Hematopoietic multipotent progenitor cell treated with erythropoietin and hydrocortisone succinate and interleukin-3 and kit ligand, for 15 days (in vitro differentiated cells): Measurements from ENCODE around the gene FAM240A.
"Not testable (repeated sequence)": the region's sequence is repeated elsewhere in the genome, so short reads cannot be mapped to it uniquely, and the experiment has no call there.

Experiments used
- DNase-seq: peaks from one replicate; pipeline ENCODE4 v3.0.0-alpha.2; 2015; ENCODE audit warnings: low spot score

FAM240A gene

DNA sequence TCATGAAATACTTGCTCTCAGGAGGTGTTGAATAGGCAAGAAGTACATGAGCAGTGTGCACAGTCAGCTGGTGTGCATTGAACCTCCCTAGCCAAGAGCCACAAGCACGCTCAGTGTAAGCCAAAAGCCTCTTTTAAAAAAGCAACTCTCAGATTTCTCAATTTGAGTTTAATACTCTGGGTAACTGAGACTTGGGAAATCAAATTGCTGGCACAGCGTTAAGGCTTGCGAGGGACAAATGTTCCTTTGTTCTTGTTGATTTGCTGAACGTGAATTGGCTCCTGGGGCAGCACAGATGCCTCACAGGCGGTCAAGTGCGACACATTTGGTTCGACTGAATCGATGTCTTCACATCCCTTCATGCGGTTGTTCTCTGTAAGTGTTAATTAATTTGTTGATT lies at the start of gene FAM240A:
FAM240A (plus strand) TSS at position 202 of the 400 bp plus-strand sequence; CDS start at position 361, 159 bp downstream.
- no peak for DNase-seq

DNA sequence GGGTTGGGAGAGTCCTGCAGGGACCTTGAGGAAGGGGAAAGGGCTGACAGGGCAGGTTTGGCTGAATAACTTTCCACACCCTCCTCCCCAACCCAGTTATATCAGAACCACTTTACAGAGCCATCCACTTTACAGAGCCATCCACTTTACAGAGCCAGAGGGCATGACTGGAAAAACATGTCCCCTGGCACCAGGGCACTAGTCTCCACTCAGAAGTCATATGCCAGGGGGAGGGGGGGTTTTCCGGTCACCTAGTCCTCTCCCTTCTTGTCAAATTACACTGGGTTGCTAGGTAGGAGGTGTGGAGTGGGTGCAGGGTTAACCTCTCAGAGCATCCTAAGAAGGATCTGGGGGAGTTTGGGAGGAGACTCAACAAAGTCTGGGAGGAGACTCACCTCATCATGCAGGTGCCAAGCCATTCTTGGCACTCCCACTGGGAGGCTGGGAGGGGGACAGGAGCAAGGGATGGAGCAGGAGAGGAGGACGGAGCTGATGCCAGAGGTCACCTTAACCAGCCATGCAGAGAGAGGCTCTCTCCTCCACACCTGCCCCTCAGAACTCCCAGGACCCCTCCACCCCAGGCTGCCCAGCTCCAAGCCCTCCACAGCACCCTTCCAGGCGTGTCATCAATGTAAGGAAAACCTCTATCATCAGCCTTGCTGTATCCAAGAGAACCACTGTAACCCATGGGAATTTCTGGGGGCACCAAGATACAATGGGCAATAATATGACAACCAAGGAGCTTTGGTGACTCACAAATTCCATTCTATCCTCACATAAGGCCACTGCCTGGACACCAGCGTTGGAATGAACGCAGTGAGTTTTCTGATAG lies 47.9 kb upstream of the FAM240A start:
- no peak for DNase-seq

- no peak for DNase-seq
Observed at GRCh38 chr3:46565077-46565476, 47.2 kb upstream of the FAM240A start.

GRCh38 chr3:46565607-46566039 lies 46.7 kb upstream of the FAM240A start:
- DNase-seq = peak; percentile 37

DNA sequence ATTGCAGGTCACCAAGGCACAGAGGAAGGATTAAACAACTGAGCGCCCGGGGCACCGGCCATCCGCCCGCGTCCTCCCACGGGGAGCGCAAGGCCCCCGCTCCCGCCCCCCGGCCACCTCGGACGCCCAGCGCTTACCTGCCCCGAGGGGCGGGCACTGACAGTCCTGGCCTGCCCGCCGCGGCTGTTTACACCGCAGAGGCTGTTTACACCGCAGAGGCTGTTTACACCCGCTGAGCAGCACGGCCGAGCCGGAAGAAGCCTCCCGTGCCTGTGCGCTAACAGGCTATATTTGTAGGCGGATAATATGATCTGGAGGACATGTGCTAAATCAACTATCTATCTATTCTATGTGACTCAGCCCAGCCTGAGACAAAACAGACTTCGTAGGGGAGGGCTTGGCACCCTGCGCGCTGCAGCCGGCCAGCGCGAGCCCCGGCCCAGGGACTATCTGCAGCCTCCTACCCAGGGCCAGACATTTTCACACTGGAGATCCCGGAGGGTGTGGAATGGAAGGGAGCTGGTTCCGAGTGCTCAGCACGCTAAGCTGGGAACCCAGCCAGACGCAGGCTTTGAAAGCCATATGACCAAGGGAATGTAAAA lies 46.2 kb upstream of the FAM240A start, which contains the start of gene LRRC2:
LRRC2 (minus strand) TSS at position 263 of the 602 bp plus-strand sequence. CDS start 14,711 bp downstream, outside the sequence.
- DNase-seq = peak; percentile 71

GRCh38 chr3:46571684-46572083 lies 40.6 kb upstream of the FAM240A start:
- no peak for DNase-seq

DNA sequence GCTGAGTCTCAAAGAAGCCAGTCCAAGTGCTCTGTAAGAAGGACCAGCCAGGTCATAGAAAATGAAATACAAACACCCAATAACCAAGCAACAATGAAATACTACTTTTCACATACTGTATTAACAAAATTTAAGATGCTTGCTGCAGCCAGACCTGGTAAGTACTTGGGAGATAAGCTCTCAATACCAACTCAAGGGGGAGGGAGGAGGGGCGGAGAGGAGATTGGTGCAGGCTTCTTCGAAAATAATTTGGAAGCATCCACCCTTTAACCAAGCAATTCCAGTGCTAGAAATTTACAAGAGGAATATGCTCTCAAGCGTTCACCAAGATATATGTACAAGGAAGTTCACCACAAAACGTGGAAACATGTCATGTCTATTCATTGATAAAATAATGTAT lies 38.6 kb upstream of the FAM240A start:
- no peak for DNase-seq

DNA sequence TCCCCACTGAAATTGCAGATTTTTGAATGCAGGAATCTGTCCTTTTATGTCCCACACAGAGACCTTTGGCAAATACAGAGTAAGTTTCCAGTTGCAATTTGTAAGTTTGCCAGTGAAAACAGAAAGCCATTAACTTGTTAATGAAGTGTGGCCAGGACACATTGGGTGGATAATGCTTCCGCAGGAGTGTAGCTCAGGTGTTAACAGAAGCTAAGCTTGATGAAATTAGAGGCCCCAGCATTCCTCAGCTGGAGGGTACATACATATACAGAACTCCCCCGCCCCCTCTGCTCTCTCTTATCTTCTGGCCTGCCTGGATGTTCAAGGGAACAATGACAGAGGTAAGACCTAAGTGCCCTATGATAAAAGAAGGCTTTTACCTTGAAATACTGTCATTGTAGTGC lies 38.1 kb upstream of the FAM240A start:
- no peak for DNase-seq

GRCh38 chr3:46574881-46575576 lies 37.3 kb upstream of the FAM240A start:
- no peak for DNase-seq

DNA sequence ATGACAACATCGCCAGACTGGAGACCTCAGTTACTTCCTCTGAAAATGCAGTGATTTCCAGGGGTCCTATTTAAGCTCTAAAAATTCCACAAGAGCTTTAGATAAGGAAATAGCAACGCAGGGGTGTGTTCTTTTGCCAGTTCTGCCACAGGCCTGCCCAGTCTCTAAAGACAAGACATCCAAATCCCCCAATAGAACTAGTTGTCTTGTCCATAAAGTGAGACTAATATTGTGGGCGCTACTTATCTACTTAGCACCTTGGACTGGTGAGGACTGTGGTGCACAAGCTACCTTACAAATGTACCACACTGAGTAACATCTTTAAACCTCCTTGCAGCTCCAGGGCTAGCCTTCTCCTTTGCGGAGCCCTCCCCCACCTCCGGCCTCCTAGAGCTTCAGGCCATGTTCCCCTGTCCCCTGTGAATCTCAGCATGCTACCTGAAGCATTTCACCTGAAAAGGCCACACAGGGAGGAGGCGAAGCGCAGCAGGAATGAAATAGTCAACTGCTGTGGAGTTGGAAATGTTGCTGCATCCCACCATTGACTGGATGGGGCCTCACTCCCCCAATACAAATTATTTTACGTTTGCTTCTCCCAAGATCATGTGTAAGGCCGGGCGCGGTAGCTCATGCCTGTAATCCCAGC lies 36.6 kb upstream of the FAM240A start:
- no peak for DNase-seq

DNA sequence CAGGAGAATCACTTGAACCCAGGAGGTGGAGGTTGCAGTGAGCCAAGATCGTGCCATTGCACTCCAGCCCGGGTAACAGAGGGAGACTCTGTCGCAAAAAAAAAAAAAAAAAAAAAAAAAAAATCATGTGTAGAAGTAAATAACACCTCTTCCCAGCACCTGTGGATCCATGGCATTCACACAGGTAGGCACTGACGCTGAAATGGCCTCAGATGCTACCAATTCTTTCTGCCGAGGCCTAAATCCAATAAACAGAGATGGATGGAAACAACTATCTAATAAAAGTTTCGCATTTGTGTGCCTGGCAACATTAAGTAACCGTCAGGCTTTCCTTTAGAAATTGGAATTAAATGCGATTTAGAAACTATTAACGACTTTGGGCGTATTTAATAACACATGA lies 35.9 kb upstream of the FAM240A start:
- DNase-seq = no peak

DNA sequence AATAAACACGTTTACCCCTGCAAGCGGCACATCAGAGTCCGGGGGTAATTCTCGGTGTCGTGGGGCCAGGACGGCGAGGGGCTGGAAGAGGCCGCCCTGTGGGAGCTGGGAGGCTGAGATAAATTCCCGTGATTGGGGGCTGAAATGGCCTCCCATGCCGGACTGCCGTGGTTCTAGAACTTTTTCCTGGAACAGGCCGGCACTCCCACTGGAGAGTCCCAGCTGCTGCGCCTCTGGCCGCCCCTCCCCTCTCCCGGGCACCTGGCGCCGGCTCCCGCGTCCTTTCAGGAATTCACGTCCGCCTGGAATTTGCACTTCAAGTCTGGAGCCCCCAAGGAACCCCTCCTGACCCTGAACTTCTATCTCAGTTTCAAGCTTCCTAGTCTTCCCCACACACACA lies 35.4 kb upstream of the FAM240A start:
- DNase-seq = no peak

DNA sequence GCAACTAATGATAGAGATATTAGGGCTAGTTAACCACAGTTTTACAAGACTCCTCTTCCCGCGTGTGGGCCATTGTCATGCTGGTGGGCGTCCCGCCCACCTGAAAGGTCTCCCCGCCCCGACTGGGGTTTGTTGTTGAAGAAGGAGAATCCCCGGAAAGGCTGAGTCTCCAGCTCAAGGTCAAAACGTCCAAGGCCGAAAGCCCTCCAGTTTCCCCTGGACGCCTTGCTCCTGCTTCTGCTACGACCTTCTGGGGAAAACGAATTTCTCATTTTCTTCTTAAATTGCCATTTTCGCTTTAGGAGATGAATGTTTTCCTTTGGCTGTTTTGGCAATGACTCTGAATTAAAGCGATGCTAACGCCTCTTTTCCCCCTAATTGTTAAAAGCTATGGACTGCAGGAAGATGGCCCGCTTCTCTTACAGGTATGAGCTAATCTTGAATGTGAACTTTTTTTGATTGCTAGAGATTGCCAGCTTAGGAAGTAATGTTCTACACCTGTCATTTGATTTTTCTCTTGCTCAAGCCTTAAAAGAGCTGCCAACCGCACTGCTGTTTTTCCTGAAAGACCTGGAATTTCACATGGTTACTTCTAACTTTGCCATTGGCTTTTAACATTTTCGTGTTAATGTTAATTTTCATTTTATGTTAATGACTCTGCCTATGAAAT lies 34.6 kb upstream of the FAM240A start:
- not testable (repeated sequence) for DNase-seq

DNA sequence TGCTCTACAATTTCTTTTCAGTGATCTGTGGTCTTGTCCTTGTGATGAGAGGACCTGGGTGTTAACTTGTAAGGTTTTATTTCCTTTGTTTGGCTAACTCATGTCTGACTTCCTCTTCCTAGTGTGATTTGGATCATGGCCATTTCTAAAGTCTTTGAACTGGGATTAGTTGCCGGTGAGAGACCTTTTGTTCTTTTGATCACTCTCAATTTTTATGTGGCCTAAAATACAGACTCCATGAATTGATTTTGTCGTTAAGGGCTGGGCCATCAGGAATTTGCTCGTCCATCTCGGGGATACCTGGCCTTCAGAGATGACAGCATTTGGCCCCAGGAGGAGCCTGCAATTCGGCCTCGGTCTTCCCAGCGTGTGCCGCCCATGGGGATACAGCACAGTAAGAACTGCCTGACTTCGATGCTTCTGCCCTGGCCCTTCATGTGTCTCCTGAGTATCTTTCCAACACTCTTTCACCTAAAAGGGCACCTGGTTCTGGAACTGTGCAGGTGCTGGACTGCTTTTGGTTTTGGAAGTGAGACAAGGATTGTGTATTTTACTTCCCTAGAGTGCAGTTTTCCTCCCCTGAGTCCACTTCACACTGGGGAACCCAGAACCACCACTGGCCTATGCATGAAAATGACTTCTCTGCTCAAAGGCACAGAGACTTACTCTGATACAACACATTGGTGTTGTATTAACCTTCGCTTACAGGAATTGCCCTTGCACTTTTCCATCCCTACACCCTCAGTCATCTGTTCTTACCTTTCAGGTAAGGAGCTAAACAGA lies 33.2 kb upstream of the FAM240A start:
- DNase-seq = no peak

DNA sequence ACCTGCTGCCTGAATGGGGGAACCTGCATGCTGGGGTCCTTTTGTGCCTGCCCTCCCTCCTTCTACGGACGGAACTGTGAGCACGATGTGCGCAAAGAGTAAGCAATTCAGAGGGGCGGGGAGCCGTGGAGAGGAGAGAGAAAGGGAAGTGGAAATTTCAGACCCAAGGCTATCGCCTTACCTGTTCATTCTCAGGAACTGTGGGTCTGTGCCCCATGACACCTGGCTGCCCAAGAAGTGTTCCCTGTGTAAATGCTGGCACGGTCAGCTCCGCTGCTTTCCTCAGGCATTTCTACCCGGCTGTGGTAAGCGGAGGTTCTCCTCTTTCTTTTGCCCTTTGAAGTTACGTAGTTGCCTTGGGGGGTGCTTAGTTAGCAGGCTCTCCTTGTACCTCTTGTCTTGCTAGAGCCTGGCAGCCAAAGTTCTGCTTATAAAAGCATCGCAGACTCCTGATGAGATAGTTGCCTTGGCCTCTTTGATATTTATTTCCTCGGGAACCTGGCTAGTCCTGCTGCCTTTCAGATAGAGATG lies 32.5 kb upstream of the FAM240A start:
- no peak for DNase-seq

DNA sequence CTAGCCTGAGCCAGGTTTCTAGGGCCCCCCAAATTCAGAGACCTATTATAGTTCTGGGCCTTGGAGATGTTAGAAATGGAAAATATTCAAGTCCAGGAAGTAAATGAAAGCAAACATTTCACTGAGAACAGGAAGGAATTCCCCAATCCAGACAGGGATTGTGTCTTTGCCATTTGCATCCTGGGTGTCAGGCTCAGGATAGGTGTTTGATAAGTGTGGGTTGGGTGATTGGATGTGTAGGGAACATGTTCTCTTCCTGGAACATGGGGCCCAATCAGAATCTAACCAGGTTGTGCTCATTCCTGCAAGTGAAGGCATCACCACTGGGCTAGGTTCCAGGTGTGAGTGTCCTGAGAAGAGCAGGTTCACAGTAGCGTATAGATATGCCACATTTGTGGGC lies 31.6 kb upstream of the FAM240A start:
- no peak for DNase-seq

DNA sequence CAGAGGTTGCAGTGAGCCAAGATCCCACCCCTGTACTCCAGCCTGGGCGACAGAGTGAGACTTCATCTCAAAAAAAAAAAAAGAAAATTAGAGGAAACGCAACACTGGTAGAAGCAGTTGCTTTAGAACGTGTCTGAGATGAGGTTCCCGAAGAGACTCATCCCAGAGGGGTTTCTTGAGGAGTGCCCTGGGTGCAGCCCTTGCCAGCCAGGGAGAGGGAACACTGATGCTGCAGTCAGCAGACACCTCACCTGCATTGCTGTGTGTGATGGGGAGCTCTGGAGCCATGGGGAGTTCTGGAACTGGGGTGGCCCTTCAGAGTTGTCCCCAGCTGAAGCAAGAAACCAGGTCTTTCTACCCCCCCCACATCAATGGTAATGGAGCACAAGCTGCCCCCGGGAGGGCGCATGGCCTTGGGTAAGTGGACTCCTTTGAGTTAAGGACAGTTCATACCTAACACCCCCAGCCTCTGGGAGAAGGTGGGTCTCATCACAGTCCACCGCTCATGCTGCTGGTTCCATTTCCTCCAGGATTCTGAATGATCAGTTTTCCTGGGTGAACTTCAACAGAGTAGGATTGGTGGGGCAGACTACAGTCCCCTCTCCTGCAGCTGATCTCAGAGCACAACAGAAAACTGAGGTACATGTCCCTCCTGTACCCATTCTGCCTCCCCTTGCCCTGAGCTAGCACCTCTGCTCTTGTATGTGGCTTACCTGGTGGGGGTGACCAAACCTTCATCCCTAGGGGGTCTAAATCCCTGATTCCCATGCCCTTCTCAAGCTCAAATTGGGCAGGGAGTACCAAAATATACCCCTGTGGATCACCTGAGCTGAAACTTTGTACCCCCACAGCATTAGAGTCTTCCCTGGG lies 27.5 kb upstream of the FAM240A start:
- DNase-seq = no peak

GRCh38 chr3:46585799-46586693 lies 26.3 kb upstream of the FAM240A start:
- DNase-seq = no peak
